GM23338 (cell line): Measurements from ENCODE around the gene SPTB. TPM values are rescaled to one million over a fixed set of nuclear protein-coding genes. Genes with fewer than 3 reads are reported as not detected.

Experiments used
- ATAC-seq: fragments of 200-7000 bp; cut with Tn5 transposase; 3 replicates; pipeline ENCODE4 v1.9.1; 2020
- DNase-seq: peaks from one replicate; pipeline ENCODE4 v3.0.0-alpha.2; 2015; ENCODE audit warnings: low spot score
- H2AFZ ChIP-seq: fragments of 200-600 bp; sonication (generic); 2 replicates; pipeline ENCODE4 v1.8.0; 2016; ENCODE audit warnings: antibody characterized with exemption, mild to moderate bottlenecking, moderate library complexity
- H3F3A ChIP-seq: fragments of 200-600 bp; sonication (generic); replicated peaks from 2 replicates; pipeline ENCODE4 v1.8.0; 2017; ENCODE audit warnings: antibody characterized with exemption, mixed run types, low read depth
- H3K27ac ChIP-seq: fragments of 200-600 bp; sonication (generic); 2 replicates; pipeline ENCODE4 v1.6.1; 2016; ENCODE audit warnings: low read depth
- H3K27me3 ChIP-seq: fragments of 200-600 bp; sonication (generic); 2 replicates; pipeline ENCODE4 v1.8.0; 2016; ENCODE audit warnings: mild to moderate bottlenecking, mixed run types, moderate library complexity; ENCODE audit not compliant: insufficient read depth
- H3K36me3 ChIP-seq: fragments of 200-600 bp; sonication (generic); 2 replicates; pipeline ENCODE4 v1.8.0; 2016; ENCODE audit warnings: mild to moderate bottlenecking; ENCODE audit not compliant: insufficient read depth
- H3K4me1 ChIP-seq: fragments of 200-600 bp; sonication (generic); 2 replicates; pipeline ENCODE4 v1.8.0; 2016; ENCODE audit warnings: mild to moderate bottlenecking, moderate library complexity; ENCODE audit not compliant: insufficient read depth
- H3K4me2 ChIP-seq: fragments of 200-600 bp; sonication (generic); 2 replicates; pipeline ENCODE4 v1.7.1; 2017; ENCODE audit warnings: mixed run types
- H3K4me3 ChIP-seq: fragments of 200-600 bp; sonication (generic); 2 replicates; pipeline ENCODE4 v1.6.1; 2016; ENCODE audit warnings: mixed run types
- H3K79me2 ChIP-seq: fragments of 200-600 bp; sonication (generic); replicated peaks from 2 replicates; pipeline ENCODE4 v1.8.0; 2017; ENCODE audit warnings: mild to moderate bottlenecking; ENCODE audit not compliant: insufficient read depth
- H3K9me2 ChIP-seq: fragments of 200-600 bp; sonication (generic); 2 replicates; pipeline ENCODE4 v1.8.0; 2017; ENCODE audit not compliant: insufficient read depth
- H4K20me1 ChIP-seq: fragments of 200-600 bp; sonication (generic); replicated peaks from 2 replicates; pipeline ENCODE4 v1.8.0; 2017; ENCODE audit warnings: mild to moderate bottlenecking; ENCODE audit not compliant: insufficient read depth
- H3K27ac Mint-ChIP-seq: 2 replicates; pipeline ENCODE4 v1.8.0; 2020; ENCODE audit warnings: inconsistent platforms, mild to moderate bottlenecking, moderate library complexity, mixed read lengths
- H3K27me3 Mint-ChIP-seq: 3 replicates; pipeline ENCODE4 v1.8.0; 2022; ENCODE audit warnings: low read depth, mild to moderate bottlenecking, moderate library complexity, mixed read lengths, inconsistent platforms; ENCODE audit not compliant: insufficient read depth, poor library complexity
- H3K36me3 Mint-ChIP-seq: 3 replicates; pipeline ENCODE4 v1.8.0; 2021; ENCODE audit warnings: low read depth, mild to moderate bottlenecking, inconsistent platforms, moderate library complexity, mixed read lengths
- H3K4me1 Mint-ChIP-seq: 3 replicates; pipeline ENCODE4 v1.8.0; 2020; ENCODE audit warnings: mild to moderate bottlenecking, inconsistent platforms, mixed read lengths
- H3K4me3 Mint-ChIP-seq: 3 replicates; pipeline ENCODE4 v1.8.0; 2021; ENCODE audit warnings: moderate library complexity, mild to moderate bottlenecking, inconsistent platforms, mixed read lengths
- H3K9me3 Mint-ChIP-seq: 3 replicates; pipeline ENCODE4 v1.8.0; 2020; ENCODE audit warnings: moderate library complexity, mild to moderate bottlenecking, inconsistent platforms, mixed read lengths
- EZH2phosphoT487 ChIP-seq: fragments of 200-600 bp; sonication (generic); IDR thresholded peaks from one replicate; pipeline ENCODE4 v1.8.1; 2018; ENCODE audit warnings: antibody characterized with exemption; ENCODE audit not compliant: unreplicated experiment
- NANOG ChIP-seq: IDR thresholded peaks from 2 replicates; pipeline ENCODE4 v1.6.1; 2016; ENCODE audit warnings: antibody characterized with exemption, borderline replicate concordance
- ZNF331 ChIP-seq: fragments of 250-450 bp; sonication (Bioruptor Pico); IDR thresholded peaks from 2 replicates; pipeline ENCODE4 v1.5.0; 2020; ENCODE audit warnings: low read depth, mild to moderate bottlenecking, moderate library complexity
- polyA plus RNA-seq: library from polyadenylated mRNA; unstranded; fragments of >200 nt; fragmentation: Nextera tagmentation; extraction: Ambion mirVana; gene quantifications from 2 replicates; pipeline ENCODE4 v1.2.1, GENCODE V29; 2016
- total RNA-seq: library from RNA; depleted of rRNA; stranded (reverse); fragments of >200 nt; shearing (Covaris generic); gene quantifications from 2 replicates; pipeline ENCODE4 v1.2.3, GENCODE V29; 2014
- TF ChIP-seq, protein P1 (sequence below): IDR thresholded peaks from one replicate; pipeline ENCODE4 v1.6.1; 2018; ENCODE audit warnings: antibody characterized with exemption; ENCODE audit not compliant: unreplicated experiment
- TF ChIP-seq, protein P2 (sequence below), 2 experiments: fragments of 200-600 bp in 1 of 2; sonication (generic) in 1 of 2; conservative IDR thresholded peaks; 2 replicates each; pipeline versions ENCODE4 v1.5.1 to v1.6.1; 2016 to 2017; ENCODE audit warnings: antibody characterized with exemption in 2 of 2, low read depth in 2 of 2, mild to moderate bottlenecking in 2 of 2, moderate library complexity in 1 of 2
- TF ChIP-seq, protein P3 (sequence below): IDR thresholded peaks from 2 replicates; pipeline ENCODE4 v1.6.1; 2016; ENCODE audit warnings: antibody characterized with exemption

Gene SPTB
- total and polyA plus RNA-seq, 2 experiments from 2014 or later = 1.1 to 1.9 TPM

DNA sequence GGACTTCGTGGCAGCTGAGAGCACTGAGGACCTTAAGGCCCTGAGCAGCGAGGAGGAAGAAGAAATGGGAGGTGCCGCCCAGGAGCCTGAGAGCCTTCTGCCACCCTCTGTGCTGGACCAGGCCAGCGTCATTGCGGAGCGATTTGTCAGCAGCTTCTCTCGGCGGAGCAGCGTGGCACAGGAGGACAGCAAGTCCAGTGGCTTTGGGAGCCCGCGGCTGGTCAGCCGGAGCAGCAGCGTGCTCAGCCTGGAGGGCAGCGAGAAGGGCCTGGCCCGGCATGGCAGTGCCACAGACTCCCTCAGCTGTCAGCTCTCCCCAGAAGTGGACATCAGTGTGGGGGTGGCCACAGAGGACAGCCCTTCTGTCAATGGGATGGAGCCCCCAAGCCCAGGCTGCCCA, 138.5 kb downstream of the SPTB start:
- no peak overlapping the region for H3K4me3 Mint-ChIP-seq
- Histone ChIP-seq H2AFZ (no peak overlapping the region), H3K9me2 (no peaks in the 10 kb centered on the region), H3K4me2 (no peak overlapping the region), H3K4me3 (no peak overlapping the region), H3K4me1 (peaks cover 5% of the 10 kb centered on the region), H3K27me3 (no peaks in the 10 kb centered on the region), H3K79me2 (no peaks in the 10 kb centered on the region), H4K20me1 (peaks cover 2% of the 10 kb centered on the region; the same call in 1 of the 2 replicates), H3K36me3 (peaks cover 19% of the 10 kb centered on the region), H3K27ac (no peak overlapping the region), H3F3A (no peaks in the 10 kb centered on the region)
- peaks cover 15% of the 10 kb centered on the region for H3K4me1 Mint-ChIP-seq
- DNase-seq (no peak), ATAC-seq (no peak)
- H3K36me3 Mint-ChIP-seq = peaks cover 71% of the 10 kb centered on the region
- no peaks in the 10 kb centered on the region for H3K9me3 Mint-ChIP-seq
- H3K27ac Mint-ChIP-seq = no peak overlapping the region
- H3K27me3 Mint-ChIP-seq = peaks cover 8% of the 10 kb centered on the region
- TF ChIP-seq EZH2phosphoT487 (no peak), NANOG (no peak)
- TF ChIP-seq, protein P1, sequence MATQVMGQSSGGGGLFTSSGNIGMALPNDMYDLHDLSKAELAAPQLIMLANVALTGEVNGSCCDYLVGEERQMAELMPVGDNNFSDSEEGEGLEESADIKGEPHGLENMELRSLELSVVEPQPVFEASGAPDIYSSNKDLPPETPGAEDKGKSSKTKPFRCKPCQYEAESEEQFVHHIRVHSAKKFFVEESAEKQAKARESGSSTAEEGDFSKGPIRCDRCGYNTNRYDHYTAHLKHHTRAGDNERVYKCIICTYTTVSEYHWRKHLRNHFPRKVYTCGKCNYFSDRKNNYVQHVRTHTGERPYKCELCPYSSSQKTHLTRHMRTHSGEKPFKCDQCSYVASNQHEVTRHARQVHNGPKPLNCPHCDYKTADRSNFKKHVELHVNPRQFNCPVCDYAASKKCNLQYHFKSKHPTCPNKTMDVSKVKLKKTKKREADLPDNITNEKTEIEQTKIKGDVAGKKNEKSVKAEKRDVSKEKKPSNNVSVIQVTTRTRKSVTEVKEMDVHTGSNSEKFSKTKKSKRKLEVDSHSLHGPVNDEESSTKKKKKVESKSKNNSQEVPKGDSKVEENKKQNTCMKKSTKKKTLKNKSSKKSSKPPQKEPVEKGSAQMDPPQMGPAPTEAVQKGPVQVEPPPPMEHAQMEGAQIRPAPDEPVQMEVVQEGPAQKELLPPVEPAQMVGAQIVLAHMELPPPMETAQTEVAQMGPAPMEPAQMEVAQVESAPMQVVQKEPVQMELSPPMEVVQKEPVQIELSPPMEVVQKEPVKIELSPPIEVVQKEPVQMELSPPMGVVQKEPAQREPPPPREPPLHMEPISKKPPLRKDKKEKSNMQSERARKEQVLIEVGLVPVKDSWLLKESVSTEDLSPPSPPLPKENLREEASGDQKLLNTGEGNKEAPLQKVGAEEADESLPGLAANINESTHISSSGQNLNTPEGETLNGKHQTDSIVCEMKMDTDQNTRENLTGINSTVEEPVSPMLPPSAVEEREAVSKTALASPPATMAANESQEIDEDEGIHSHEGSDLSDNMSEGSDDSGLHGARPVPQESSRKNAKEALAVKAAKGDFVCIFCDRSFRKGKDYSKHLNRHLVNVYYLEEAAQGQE = no peak
- TF ChIP-seq, protein P2, sequence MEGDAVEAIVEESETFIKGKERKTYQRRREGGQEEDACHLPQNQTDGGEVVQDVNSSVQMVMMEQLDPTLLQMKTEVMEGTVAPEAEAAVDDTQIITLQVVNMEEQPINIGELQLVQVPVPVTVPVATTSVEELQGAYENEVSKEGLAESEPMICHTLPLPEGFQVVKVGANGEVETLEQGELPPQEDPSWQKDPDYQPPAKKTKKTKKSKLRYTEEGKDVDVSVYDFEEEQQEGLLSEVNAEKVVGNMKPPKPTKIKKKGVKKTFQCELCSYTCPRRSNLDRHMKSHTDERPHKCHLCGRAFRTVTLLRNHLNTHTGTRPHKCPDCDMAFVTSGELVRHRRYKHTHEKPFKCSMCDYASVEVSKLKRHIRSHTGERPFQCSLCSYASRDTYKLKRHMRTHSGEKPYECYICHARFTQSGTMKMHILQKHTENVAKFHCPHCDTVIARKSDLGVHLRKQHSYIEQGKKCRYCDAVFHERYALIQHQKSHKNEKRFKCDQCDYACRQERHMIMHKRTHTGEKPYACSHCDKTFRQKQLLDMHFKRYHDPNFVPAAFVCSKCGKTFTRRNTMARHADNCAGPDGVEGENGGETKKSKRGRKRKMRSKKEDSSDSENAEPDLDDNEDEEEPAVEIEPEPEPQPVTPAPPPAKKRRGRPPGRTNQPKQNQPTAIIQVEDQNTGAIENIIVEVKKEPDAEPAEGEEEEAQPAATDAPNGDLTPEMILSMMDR (conservative IDR thresholded peaks at IDR 0.05; ENCODE audit: low read depth in 2 of 2) = no peak

DNA sequence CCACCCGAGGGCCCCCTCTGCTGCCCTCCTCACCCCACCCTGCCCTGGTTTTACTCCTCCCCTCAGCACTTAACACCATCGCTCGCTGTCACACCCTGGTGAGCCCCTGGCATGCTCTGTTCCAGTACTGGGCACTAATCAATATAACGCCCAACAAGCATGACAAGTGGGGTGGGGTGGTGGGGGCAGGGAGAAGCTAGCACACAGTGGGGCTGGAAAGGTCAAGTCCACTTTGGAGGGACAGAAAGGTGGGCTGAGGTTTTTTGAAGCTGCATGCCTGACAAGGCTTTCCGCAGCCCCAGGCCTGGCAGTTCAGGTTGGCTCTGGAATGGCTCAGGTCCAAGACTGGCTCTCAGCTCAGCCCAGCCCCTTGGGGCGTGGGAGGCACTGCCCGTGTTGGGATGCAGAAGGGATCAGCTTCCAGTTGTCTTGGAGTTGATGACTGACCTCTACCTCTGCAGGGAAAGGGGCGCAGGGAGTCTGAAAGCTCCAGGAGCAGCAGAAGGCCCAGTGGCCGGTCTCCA, 141.4 kb downstream of the SPTB start:
- H3K27me3 ChIP-seq = no peaks in the 10 kb centered on the region
- no peaks in the 10 kb centered on the region for H3K9me3 Mint-ChIP-seq
- peaks cover 64% of the 10 kb centered on the region for H3K36me3 Mint-ChIP-seq
- no peaks in the 10 kb centered on the region for H3K9me2 ChIP-seq
- no peak overlapping the region for H3K27ac ChIP-seq
- H3K4me3 Mint-ChIP-seq = no peak overlapping the region
- no peak overlapping the region for H2AFZ ChIP-seq
- peaks cover 23% of the 10 kb centered on the region for H3K36me3 ChIP-seq
- H3K27ac Mint-ChIP-seq = no peak overlapping the region
- H3K79me2 ChIP-seq = peaks cover 18% of the 10 kb centered on the region
- H3K4me3 ChIP-seq = no peak overlapping the region
- ATAC-seq = no peak
- no peak overlapping the region for H3K4me2 ChIP-seq
- no peaks in the 10 kb centered on the region for H3K27me3 Mint-ChIP-seq
- no peak for DNase-seq
- H3K4me1 Mint-ChIP-seq = peaks cover 20% of the 10 kb centered on the region
- peaks cover 8% of the 10 kb centered on the region for H3K4me1 ChIP-seq
- H3F3A ChIP-seq = 0 out of 2 replicates have a peak, but pooled peaks cover 6% of the 10 kb centered on the region
- peaks cover 8% of the 10 kb centered on the region; the same call in 1 of the 2 replicates for H4K20me1 ChIP-seq
- TF ChIP-seq EZH2phosphoT487 (no peak), ZNF331 (CRISPR knock-in tag) (no peak)
- TF ChIP-seq, protein P2 (conservative IDR thresholded peaks at IDR 0.05; ENCODE audit: low read depth in 2 of 2) = no peak
- TF ChIP-seq, protein P3, sequence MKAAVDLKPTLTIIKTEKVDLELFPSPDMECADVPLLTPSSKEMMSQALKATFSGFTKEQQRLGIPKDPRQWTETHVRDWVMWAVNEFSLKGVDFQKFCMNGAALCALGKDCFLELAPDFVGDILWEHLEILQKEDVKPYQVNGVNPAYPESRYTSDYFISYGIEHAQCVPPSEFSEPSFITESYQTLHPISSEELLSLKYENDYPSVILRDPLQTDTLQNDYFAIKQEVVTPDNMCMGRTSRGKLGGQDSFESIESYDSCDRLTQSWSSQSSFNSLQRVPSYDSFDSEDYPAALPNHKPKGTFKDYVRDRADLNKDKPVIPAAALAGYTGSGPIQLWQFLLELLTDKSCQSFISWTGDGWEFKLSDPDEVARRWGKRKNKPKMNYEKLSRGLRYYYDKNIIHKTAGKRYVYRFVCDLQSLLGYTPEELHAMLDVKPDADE = no peak
